NCI-H2107 treated with DMSO at 0.1 percent for 48 hours (cell line): ENCODE measurements around the gene AREG.

Source experiments
- DNase-seq: peaks from one replicate; lab custom pipeline; 2025; ENCODE audit not compliant: unreplicated experiment; lab: John Stamatoyannopoulos, UW

The AREG gene

DNA sequence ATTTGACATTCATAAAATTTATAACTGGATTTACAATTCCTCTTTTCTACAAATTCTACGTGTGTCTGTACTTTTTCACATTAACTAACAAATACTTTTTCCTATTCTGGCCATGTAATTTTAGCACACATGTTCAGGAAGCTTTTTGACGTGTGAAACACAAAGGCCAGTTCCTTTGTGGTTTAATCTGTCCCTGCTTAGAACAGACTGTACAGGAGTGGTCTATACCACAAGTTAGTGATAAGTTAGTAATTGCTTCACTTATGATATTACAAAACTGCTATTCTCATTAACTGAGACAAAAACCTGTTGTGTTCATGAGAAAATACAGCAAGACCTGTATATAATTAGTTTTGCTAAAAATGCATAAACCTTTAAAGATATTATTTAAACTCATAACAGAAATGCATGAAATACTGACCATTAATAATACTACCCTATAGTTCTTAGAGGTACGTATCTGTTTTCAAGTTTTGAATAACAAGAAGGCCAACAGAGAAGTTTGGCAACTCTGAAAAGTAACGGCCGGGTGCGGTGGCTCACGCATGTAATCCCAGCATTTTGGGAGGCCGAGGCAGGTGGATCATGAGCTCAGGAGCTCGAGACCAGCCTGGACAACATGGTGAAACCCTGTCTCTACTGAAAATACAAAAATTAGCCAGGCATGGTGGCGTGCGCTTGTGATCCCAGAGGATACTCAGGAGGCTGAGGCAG lies 13.7 kb upstream of the AREG start:
- no peak for DNase-seq

DNA sequence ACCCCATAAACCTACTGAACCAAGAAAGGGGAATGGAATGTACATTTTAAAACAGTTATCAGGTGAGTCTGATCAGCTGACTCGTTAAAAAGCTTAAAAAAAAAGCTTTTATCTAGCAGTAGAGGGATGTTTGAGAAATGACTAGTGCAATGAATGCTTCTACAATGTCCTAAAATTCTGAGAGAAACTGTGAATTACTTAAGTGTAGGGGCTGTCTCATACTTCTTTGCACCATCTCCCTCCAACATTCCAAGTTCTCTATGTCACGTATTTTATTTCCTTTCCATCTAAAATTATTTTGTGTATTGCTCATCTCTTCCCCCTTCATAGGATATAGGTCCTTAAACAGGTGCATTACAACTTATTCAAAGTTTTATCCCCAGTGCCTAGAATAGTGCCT lies 11.9 kb upstream of the AREG start:
- DNase-seq: no peak

DNA sequence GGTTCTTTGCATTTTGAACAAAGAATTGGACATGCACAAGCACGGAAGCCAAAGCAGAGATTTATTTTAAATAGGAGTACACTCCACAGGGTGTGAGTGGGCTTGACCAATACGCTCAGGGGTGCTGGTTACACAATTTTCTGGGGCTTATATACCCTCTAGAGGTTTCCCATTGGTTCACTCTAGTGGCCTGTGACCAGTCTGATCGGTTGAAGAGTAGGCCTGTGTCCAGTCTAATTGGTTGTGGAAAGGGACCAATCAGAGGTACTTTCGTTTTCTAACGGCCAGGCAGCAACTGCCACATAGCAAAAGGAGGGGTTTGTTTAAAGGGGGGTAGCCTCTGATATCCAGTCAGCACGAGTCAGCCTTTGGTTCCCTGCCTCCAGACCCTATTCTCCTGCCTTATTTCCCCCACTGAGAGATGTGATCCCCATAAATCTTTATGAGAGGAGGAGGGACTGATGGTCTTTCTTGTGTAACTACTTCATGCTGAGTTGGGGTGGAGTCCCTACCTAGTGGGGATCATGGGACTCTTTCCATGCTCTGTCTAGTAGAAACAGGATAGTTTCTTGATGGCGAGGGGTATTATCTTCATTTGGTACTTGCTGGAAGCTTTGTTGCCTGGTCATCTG lies 11.3 kb upstream of the AREG start:
- no peak for DNase-seq

DNA sequence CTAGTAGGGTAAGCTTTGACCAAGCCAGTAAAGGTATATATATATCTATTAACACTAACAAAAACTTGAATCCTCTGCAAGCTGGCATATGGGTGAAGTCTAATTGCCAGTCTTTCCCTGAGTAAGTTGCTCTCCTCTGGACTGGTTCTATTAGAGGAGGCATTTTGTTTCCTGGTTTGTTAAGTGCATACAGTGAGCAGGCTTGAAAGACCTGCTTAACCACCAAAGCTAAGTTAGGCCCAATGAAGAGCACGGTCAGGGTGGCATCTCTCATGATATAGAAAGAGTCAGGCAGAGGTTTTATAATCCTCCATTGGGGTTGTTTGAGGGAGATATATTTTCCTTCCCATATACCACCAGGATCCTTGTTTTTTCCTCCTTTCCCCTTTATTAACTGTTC lies 9.6 kb upstream of the AREG start:
- no peak for DNase-seq

DNA sequence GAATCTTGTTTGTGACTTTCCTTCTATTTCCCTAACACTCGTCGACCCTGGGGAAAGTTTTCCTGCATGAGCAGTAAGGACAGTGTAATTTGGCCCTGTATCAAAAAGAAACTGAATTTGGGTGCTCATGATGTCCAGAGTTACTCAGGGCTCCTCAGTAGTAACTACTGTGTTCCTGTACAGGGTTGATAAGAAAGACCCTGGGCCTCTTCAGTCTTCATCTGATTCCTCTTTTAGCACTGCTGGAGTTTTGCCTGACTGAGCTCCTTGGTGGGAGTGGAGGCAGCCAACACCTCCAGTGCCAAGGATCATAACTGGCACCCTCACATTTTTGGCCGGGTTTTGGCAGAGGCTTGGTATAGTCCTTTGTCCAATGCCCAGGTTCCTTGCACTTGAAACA lies 7.1 kb upstream of the AREG start:
- no peak for DNase-seq

DNA sequence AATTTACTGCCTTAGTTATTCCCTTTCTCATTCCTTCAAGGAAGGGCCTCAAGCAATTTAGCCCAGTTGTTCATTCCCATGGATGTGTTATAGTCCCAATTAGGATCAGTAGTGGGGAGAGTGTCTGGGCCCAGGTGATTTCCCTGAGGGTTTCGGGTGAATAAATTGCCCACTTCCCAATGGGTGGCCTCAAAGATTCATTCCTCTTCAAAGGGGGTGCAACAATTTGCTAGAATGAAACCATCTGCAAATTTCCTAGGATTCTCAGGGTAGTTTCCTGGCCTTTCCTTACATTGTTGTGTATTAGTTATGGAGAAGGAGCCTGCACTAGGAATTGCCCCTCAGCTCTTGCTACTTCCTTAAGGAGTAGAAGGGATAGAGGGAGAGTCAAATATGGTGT lies 6.3 kb upstream of the AREG start:
- DNase-seq: no peak

DNA sequence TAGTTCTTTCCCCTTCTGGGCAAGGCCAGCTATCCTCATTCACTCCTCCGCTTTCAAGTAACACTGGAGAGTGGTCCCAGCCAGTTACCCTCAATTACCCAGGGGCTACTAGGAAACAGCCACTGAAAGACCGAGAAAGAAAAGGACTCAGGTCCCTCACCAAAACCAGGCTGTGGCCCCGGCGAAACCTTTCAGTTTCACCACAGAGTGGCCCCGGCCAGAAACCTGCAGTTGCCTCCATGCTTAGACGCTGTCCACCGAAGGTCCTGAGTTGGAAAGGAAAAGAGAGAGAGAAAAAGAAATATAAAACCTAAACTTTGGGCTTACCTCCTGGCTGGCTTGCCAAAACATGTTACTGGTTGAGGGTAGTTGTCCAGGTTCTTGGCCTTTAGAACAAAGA lies 5.0 kb upstream of the AREG start:
- DNase-seq: no peak

DNA sequence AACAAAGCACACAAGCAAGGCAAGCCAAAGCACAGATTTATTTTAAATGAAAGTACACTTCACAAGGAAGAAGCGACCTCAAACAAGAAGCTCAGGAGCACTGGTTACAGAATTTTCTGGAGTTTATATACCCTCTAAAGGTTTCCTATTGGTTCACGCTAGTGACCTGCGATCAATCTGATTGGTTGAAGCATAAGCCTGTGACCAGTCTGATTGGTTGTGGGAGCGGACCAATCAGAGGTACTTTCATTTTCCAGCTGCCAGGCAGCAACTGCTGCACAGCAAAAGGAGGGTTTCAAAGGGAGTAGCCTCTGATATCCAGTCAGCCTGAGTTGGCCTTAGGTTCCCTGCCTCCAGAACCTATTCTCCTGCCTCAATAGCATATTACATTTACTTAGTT lies 4.6 kb upstream of the AREG start:
- no peak for DNase-seq

DNA sequence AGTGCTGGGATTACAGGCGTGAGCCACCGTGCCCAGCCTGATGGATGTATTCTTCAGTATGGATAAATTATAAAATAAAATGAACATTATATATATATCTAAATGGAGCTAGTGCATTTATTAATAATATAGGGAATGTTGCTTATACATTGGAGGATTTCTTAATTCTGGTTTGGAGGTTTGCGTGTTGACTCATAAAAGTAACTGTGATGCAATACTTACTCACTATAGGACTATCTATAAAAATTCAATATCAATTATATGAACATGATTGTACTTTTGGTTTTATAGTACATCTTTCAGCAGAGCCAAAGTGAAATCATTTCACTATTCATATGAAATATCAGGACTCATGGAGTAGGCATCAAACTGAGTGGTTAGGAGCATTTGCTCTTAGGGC lies 3.2 kb upstream of the AREG start:
- no peak for DNase-seq

DNA sequence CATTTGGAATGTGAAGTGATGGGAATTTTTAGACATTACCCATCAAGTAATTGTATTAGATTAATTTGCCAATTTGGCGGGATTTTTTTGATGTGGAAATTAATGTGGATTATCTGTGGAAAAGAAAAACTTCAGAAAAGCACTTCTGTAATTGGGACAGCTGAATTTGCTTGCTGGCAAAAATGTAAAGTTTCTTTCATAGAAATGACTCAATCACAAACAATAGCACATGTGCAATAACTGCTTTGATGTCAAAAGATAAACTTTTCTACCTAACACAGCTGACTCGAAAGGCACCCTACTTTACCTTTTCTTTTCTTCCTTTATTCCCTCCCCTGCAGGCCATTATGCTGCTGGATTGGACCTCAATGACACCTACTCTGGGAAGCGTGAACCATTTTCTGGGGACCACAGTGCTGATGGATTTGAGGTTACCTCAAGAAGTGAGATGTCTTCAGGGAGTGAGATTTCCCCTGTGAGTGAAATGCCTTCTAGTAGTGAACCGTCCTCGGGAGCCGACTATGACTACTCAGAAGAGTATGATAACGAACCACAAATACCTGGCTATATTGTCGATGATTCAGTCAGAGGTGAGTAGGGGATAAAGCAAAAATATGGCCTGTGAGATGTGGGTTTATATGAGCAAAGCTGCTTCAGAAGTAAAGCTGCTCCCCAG lies 1.4 kb downstream of the AREG start:
- no peak for DNase-seq

DNA sequence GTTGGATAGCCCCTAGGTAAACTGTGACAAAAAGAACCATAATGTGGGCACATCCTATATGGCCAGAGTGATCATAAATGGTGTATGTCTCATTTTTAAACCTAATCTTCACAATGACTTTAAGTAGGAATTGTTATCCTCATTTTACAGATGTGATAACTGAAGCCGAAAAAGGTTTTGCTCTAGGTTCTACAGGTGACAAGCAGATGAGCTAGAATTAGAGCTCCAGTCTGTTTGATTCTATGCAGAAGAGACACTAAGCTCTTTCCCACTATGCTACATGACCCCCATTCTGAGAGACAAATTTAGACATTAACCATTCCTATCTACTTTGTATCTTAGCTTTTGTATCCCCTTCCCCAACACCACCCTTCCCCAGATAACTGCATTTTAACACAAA lies 2.0 kb downstream of the AREG start:
- DNase-seq: no peak

DNA sequence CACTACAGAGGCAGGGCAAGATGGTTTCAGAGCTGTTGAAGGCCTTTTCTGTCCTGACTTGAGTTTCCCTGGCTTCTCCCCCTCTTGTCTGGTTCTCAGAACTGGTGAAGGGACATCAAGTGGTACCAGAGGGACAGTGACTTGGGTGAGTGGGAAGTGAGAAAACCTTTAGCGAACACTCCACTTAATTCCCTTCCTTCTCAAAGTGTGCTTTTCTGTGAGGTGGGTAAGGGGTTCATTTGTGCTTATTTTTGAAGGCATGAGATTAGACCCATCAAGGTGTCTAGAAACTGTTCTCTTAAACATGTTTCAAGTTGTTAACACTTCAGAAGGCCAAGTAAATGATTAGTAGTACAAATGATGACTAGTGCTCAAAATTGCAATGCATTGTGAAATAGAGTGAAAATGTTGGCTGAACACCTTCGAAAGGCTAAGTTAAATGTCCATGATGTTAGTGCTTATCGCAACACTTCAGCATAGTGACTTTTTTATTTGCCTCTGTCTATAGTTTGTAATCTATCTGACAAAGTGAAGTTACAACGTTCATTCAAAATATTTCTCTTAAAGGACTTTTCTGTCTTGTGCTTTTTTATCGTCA lies 2.8 kb downstream of the AREG start:
- DNase-seq: no peak

DNA sequence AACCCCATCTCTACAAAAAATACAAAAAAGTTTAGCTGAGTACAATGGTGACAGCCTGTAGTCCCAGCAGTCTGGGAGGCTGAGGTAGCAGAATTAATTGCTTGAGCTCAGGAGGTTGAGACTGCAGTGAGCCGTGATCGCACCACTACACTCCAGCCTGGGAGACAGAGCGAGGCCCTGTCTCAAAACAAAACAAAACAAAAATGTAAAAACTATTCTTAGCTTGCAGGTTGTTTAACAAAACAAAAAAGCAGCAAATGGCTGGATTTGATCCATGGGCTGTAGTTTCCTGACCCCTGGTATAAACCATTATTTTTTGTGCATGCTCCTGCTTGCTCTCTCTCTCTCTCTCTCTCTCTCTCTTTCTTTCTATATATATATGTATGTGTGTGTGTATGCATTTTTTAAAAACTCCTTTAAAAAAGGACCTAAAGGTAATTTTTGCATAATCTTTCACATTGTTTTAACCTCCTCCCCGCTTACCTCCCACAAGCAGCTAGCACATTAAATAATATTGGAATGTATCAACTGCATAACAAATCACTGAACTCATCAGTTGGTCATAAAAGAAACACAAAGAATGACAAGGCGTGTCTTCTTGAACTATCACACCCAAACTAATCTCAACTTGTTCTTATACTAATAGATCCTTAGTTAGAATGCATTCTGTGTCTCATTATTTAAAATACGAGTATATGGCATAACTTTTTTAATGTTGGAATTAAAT lies 4.8 kb downstream of the AREG start:
- no peak for DNase-seq

DNA sequence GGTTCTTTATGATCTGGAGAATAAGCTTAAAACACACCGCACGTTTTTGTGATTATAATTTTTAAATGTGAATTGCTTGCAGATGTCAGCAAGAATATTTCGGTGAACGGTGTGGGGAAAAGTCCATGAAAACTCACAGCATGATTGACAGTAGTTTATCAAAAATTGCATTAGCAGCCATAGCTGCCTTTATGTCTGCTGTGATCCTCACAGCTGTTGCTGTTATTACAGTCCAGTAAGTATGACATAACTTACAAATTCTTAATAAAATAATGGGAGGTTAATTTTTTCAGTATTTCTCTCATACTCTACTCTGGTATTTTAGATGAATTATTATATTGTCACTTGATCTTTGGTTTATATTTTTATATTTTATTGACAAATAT lies 5.4 kb downstream of the AREG start:
- DNase-seq: no peak

DNA sequence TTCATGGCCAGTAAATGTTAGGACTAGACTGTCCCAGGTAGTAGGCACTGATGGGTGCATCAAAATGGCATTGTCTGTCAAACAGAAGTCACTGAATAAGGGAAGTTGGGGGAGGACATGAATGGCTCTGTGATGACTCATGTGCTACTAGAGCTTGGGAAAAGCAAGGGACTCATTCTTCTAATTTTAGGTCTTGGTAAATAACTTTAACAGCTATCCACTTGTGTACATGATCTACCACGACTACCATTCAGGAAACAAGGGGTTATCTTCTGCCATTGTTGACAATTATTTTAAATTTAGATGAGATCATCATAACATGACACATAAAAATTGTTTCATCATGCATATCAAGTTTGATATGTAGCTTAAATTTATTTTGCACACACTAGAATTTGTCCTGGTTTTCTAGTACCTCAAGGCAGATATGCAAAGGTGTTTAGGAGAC lies 6.3 kb downstream of the AREG start:
- DNase-seq: no peak

DNA sequence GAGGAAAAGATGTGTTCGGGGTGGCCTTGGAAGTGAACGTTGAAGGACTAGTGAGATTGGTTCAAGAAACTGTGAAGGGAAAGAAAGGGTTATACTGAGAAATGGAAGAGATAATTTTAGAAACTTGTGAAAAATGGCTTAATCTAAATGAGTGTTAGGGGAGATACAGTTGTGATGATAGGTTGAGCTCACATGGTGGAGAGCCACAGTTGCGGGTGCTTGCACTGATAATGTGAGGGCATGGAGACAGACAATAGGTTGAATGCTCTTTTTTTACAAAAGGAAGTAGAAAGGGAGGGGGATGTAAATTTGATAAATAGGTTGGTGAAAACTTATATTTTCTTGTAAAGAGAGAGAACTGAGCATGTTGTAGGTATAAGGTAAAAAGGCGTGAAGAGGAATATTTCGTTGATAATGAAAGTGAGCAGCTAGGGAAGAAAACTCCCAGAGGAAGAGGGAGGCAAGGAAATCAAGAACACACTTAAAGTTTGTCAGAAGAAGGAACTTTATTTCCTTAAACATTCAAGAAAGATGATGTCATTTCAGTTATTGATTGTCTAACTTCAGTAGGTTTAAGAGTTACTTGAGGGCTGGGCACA lies 8.2 kb downstream of the AREG start:
- no peak for DNase-seq

DNA sequence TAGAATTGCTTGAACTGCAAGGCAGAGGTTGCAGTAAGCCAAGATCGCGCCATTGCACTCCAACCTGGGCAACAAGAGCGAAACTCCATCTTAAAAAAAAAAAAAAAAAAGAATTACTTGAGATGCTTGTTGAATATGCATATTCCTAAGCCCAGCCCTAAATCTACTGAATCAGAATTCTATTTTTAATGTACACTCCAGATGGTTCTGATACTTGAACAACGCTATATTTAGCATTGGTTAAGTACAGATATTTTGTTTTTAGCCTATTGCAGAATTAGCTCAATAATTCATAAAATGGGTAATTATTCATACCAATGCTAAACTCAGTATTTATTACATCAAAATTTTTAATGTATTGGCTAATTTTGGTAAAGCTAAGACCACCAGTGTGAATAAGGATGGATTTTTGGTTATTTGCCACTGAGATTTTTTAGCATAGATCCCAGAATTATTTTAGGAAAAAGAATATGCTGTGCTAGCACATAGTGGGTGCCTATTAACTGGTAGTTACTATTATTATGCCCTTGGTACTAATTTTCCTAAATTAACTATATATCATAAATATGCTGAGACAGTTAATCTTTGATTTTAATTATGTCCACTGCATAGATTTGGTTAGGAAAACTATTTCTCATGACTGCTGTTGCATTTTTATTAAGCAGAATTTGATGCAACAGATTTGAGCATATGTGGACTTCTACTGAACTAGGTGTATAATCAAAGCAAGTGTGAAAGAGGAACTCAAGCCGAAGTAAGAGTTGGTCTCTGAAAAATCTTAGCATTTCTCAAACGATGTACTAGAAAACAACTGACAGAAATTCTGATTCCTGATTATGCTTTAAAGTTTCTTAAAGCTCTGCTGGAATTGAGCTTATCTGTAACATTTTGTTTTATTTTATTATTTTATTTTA lies 9.2 kb downstream of the AREG start:
- DNase-seq: no peak

DNA sequence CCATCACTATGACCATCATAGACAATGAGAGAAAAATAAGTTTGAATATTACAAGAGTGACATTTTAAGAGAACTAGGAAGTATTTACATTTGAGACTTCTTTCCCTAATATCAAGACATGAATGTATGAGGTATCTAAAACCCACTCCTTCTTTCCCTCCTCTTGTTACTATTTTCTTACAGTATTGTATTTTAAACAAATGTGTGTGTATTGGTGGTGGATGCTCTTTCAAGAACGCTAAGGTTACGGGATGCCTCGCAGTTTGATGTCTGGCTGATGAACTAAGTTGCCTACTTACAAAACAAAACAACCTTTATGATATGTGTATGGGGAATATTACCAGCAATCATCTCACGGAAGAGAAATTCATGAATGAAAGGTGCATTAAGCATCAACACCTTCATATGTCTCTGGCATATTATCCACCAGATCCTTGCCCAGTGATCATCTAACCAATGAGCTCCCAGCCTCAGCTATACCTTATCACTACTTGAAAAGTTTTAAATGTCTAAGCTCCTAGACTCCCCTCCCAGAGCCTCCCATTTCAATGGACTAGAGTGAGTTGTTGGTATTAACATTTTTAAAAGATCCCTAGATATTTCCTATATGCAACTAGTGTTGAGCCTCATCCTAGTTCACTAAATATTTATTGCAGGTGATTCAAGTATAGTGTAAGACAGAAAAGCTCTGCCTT lies 10.6 kb downstream of the AREG start:
- no peak for DNase-seq

DNA sequence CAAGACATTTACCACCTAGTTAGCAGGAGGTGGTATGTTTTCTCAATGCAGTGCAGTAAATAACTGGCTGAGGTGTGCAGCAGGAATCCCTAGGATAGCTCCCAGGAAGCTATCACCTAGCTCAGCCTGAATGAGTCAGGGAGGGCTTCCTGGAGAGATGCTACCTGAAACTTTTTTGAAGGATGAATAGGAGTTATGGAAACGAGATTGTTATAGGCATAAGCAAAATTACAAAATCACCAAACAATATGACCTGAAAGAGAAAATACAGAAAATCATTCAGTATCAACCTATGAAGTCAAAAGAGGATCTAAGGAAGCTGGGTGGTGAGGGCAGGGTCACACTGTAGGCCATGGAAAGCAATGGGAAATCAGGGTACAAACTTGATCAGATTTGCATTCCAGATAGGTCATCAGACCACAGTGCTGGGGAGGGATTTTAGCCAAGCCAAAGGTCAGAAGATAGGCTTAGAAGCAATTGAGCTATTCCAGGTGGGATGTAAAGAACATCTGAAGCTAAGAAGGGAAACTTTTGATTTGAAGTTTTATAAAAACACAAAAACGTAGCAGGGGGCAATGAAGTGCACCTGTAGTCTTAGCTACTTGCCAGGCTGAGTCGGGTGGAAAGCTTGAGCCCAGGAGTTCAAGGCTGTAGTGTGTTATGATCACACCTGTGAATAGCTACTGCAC lies 11.3 kb downstream of the AREG start:
- DNase-seq: no peak
